ENCODE results near the gene IL10RB. TPM values are rescaled to one million over a fixed set of nuclear protein-coding genes. Genes with fewer than 3 reads are reported as not detected.

The IL10RB gene
- total RNA-seq, 1 donor from 2014 or later = 19.0 TPM

GRCh38 chr21:33293136-33293535 lies 27.0 kb downstream of the IL10RB start:
- no peak overlapping the region for H3K27ac Mint-ChIP-seq (ENCODE audit: unreplicated experiment)
- peaks cover 18% of the 10 kb centered on the region for H3K4me1 Mint-ChIP-seq (ENCODE audit: low read depth)
- no peaks in the 10 kb centered on the region for H3K9me3 Mint-ChIP-seq (ENCODE audit: low read depth)
- H3K36me3 Mint-ChIP-seq (ENCODE audit: low read depth) = peaks cover 20% of the 10 kb centered on the region
- no peak for DNase-seq (ENCODE audit: low spot score)
- no peak for TF ChIP-seq CTCF (IDR thresholded peaks at IDR 0.05)
- H3K4me3 Mint-ChIP-seq (ENCODE audit: unreplicated experiment) = no peak overlapping the region
- H3K27me3 Mint-ChIP-seq (ENCODE audit: low read depth) = no peaks in the 10 kb centered on the region

- H3K4me1 Mint-ChIP-seq (ENCODE audit: low read depth) = peaks cover 11% of the 10 kb centered on the region
- H3K27ac Mint-ChIP-seq (ENCODE audit: unreplicated experiment) = no peak overlapping the region
- TF ChIP-seq CTCF (IDR thresholded peaks at IDR 0.05) = no peak
- H3K9me3 Mint-ChIP-seq (ENCODE audit: low read depth) = no peaks in the 10 kb centered on the region
- H3K27me3 Mint-ChIP-seq (ENCODE audit: low read depth) = no peaks in the 10 kb centered on the region
- H3K4me3 Mint-ChIP-seq (ENCODE audit: unreplicated experiment) = no peak overlapping the region
- H3K36me3 Mint-ChIP-seq (ENCODE audit: low read depth) = peaks cover 20% of the 10 kb centered on the region
- no peak for DNase-seq (ENCODE audit: low spot score)
These were observed 27.6 kb downstream of the IL10RB start for GRCh38 chr21:33293811-33294216.

- Mint-ChIP-seq H3K27me3 (ENCODE audit: low read depth) (no peaks in the 10 kb centered on the region), H3K4me1 (ENCODE audit: low read depth) (peaks cover 3% of the 10 kb centered on the region), H3K36me3 (ENCODE audit: low read depth) (peaks cover 16% of the 10 kb centered on the region), H3K4me3 (ENCODE audit: unreplicated experiment) (no peak overlapping the region), H3K27ac (ENCODE audit: unreplicated experiment) (no peak overlapping the region), H3K9me3 (ENCODE audit: low read depth) (no peaks in the 10 kb centered on the region)
- TF ChIP-seq CTCF (IDR thresholded peaks at IDR 0.05) = no peak
- no peak for DNase-seq (ENCODE audit: low spot score)
These were observed 30.0 kb downstream of the IL10RB start for GRCh38 chr21:33296156-33296555.

GRCh38 chr21:33299181-33299752 lies 33.1 kb downstream of the IL10RB start:
- no peaks in the 10 kb centered on the region for H3K9me3 Mint-ChIP-seq (ENCODE audit: low read depth)
- H3K27ac Mint-ChIP-seq (ENCODE audit: unreplicated experiment) = no peak overlapping the region
- TF ChIP-seq CTCF (IDR thresholded peaks at IDR 0.05) = no peak
- H3K27me3 Mint-ChIP-seq (ENCODE audit: low read depth) = no peaks in the 10 kb centered on the region
- no peak for DNase-seq (ENCODE audit: low spot score)
- no peak overlapping the region for H3K4me3 Mint-ChIP-seq (ENCODE audit: unreplicated experiment)
- H3K36me3 Mint-ChIP-seq (ENCODE audit: low read depth) = peaks cover 8% of the 10 kb centered on the region
- H3K4me1 Mint-ChIP-seq (ENCODE audit: low read depth) = peaks cover 3% of the 10 kb centered on the region

- DNase-seq (ENCODE audit: low spot score) = no peak
- no peak overlapping the region for H3K4me3 Mint-ChIP-seq (ENCODE audit: unreplicated experiment)
- no peak overlapping the region for H3K27ac Mint-ChIP-seq (ENCODE audit: unreplicated experiment)
- H3K27me3 Mint-ChIP-seq (ENCODE audit: low read depth) = no peaks in the 10 kb centered on the region
- no peaks in the 10 kb centered on the region for H3K9me3 Mint-ChIP-seq (ENCODE audit: low read depth)
- peaks cover 4% of the 10 kb centered on the region for H3K36me3 Mint-ChIP-seq (ENCODE audit: low read depth)
- TF ChIP-seq CTCF (IDR thresholded peaks at IDR 0.05) = no peak
- peaks cover 3% of the 10 kb centered on the region for H3K4me1 Mint-ChIP-seq (ENCODE audit: low read depth)
These were observed 34.8 kb downstream of the IL10RB start for GRCh38 chr21:33300701-33301631.
